PFSK-1 (cell line): Measurements from ENCODE around the gene AGO4.

Source experiments
- FOXP2 ChIP-seq: optimal IDR thresholded peaks from 2 replicates; pipeline ENCODE3; 2011; ENCODE audit warnings: borderline replicate concordance, control low read depth, inconsistent platforms; ENCODE audit not compliant: insufficient read depth; ENCODE audit errors: extremely low read length, extremely low read depth
- POLR2AphosphoS5 ChIP-seq: IDR thresholded peaks from 2 replicates; pipeline ENCODE4 v1.6.1; 2012; ENCODE audit warnings: low read depth, mild to moderate bottlenecking, control low read depth, low read length, moderate library complexity
- SIN3A ChIP-seq: IDR thresholded peaks from 2 replicates; pipeline ENCODE4 v1.6.1; 2012; ENCODE audit warnings: mild to moderate bottlenecking, low read length, moderate library complexity, borderline replicate concordance; ENCODE audit not compliant: insufficient read depth
- TAF1 ChIP-seq: IDR thresholded peaks from 2 replicates; pipeline ENCODE4 v1.6.1; 2012; ENCODE audit warnings: low read length, control low read depth, borderline replicate concordance; ENCODE audit not compliant: insufficient read depth
- TF ChIP-seq, protein P1 (sequence below), 2 experiments: IDR thresholded peaks; 2 replicates each; pipeline versions ENCODE4 v1.6.1 to v1.8.0; 2011 to 2012; ENCODE audit warnings: low read depth in 2 of 2, low read length in 2 of 2, control low read depth in 1 of 2, inconsistent platforms in 1 of 2, mild to moderate bottlenecking in 1 of 2, moderate library complexity in 1 of 2; ENCODE audit not compliant: insufficient read depth in 1 of 2

Gene AGO4

DNA sequence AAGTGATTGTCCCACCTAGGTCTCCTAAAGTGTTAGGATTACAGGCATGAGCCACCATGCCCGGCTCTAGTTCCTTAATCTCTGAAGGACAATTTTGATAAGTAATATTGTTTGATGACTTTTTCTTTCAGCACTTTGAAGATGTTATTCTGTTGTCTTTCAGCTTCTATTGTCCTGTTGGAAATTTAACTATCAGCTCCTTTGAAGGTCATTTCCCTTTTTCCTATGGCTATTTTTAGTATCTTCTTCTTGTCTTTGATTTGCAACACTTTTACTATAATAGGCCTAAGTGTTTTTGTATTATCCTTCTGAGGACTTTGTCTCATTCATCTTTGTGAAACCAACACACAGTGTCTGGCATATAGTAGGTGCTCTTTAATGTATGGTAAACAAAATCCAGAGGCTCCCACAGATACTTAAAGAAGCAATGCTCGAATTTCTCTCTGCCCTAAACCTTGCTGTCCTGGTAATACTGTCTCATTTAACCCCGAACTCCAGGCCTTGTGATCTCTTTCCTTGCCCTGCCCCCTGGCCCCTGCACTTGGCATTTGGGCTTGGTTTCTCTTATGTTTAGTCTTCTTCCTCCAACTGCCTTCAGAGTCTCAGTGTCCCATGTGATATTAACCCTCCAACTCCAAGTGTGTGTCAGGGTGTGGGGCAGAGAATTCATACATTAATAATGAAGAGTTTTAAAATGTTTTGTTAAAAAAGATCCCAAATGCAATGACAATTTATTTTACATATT, 56.2 kb downstream of the AGO4 start:
- TF ChIP-seq POLR2AphosphoS5 = no peak
- TF ChIP-seq FOXP2 = no peak
- no peak for TF ChIP-seq SIN3A
- TF ChIP-seq, protein P1, sequence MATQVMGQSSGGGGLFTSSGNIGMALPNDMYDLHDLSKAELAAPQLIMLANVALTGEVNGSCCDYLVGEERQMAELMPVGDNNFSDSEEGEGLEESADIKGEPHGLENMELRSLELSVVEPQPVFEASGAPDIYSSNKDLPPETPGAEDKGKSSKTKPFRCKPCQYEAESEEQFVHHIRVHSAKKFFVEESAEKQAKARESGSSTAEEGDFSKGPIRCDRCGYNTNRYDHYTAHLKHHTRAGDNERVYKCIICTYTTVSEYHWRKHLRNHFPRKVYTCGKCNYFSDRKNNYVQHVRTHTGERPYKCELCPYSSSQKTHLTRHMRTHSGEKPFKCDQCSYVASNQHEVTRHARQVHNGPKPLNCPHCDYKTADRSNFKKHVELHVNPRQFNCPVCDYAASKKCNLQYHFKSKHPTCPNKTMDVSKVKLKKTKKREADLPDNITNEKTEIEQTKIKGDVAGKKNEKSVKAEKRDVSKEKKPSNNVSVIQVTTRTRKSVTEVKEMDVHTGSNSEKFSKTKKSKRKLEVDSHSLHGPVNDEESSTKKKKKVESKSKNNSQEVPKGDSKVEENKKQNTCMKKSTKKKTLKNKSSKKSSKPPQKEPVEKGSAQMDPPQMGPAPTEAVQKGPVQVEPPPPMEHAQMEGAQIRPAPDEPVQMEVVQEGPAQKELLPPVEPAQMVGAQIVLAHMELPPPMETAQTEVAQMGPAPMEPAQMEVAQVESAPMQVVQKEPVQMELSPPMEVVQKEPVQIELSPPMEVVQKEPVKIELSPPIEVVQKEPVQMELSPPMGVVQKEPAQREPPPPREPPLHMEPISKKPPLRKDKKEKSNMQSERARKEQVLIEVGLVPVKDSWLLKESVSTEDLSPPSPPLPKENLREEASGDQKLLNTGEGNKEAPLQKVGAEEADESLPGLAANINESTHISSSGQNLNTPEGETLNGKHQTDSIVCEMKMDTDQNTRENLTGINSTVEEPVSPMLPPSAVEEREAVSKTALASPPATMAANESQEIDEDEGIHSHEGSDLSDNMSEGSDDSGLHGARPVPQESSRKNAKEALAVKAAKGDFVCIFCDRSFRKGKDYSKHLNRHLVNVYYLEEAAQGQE (IDR thresholded peaks at IDR 0.05; ENCODE audit: insufficient read depth in 1 of 2, low read depth in 2 of 2, low read length in 2 of 2) = no peak
- TF ChIP-seq TAF1 = no peak

DNA sequence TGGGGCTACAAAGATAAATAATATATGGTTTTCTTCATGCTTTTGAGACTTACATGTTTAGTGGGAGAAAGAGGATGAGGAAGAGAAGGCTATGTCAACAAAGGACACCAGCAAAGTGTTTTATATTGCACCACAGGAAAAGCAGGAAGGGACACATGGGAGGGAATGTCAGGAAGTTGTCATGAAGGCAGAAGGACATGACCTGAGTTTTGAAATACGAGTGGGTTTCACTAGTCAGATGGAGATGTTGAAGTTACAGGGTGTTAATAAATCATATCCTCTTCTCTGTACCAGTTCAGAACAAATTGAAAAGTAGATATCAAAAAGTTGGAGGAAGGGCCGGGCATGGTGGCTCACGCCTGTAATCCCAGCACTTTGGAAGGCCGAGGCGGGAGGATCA, 57.0 kb downstream of the AGO4 start:
- TF ChIP-seq, protein P1 (IDR thresholded peaks at IDR 0.05; ENCODE audit: insufficient read depth in 1 of 2, low read depth in 2 of 2, low read length in 2 of 2) = no peak
- TF ChIP-seq SIN3A = no peak
- TF ChIP-seq TAF1 = no peak
- TF ChIP-seq POLR2AphosphoS5 = no peak
- no peak for TF ChIP-seq FOXP2

DNA sequence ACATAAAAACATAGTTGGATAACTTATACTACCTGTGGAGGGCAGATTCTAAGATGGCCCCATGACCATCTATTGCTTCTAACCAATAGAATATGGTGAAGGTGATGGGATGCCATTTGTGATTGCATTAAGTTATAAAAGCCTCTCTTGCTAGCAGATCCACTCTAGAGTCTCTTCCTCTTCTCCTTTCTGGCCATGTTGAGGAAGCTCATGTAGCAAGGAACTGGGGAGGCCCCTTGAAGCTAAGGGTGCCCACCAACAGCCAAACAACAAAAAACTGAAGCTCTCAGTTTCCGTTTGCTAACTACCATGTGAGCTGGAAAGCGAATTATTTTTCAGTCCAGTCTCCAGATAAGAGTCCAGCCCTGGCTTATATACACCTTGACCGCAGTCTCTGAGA, 59.2 kb downstream of the AGO4 start:
- TF ChIP-seq TAF1 (no peak), SIN3A (no peak), POLR2AphosphoS5 (no peak), FOXP2 (no peak)

DNA sequence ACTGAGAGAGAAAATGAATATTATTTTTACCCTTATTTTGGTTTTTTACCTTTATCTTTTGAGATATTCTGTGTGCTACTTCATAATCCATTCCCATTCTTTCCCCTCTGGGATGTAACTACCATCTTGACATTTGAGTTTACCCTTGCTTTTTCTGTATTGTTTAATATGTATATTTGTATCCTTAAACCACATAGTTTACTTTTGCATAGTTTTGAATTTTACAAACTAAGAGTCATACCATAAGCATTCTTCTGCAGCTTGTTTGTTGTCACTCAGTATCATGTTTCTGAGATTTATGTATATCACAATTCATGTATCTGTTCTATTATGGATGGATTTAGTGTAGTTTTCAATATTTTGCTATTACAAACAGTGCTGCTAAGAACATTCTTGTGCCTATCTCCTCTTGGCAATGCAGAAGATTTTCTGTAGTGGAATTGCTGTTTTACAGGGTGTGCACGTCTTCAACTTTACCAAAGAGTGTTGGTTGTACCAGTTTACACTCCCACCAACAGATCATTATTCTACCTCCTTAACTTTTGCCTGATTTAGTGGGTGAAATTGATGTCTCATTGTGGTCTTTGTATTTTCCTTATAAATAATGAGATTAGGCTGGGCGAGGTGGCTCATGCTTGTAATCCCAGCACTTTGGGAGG, 63.0 kb downstream of the AGO4 start:
- TF ChIP-seq TAF1 (no peak), SIN3A (no peak), POLR2AphosphoS5 (no peak), FOXP2 (no peak)
- TF ChIP-seq, protein P1 (IDR thresholded peaks at IDR 0.05; ENCODE audit: insufficient read depth in 1 of 2, low read depth in 2 of 2, low read length in 2 of 2) = no peak

DNA sequence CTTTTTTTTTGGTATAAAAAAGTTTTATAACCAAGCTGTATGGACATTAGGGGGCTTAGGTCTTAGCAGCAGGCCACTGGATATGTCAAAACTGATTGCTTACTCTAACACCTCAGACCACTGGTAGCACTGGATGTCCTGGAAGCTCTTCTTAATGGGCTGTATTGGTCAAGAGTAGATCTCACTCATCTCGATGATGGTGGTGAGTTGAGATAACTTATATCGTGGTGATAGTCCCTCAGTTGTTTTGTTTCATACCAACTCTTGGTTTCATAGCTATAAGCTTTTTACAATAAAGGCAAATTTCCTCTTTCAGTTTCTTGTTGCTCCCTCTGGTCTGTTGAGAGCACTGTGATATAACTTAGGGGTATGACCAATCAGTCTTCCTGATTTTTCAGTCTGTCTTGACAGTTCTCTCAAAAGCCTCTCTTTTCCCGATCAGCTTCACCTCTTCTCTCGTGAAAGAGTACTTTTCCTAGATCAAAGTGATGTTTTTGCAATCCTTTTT, 65.5 kb downstream of the AGO4 start:
- TF ChIP-seq POLR2AphosphoS5 (no peak), FOXP2 (no peak), TAF1 (no peak), SIN3A (no peak)
- TF ChIP-seq, protein P1 (IDR thresholded peaks at IDR 0.05; ENCODE audit: insufficient read depth in 1 of 2, low read depth in 2 of 2, low read length in 2 of 2) = no peak
